GM12891 (cell line): ENCODE measurements around the gene C4orf54.

Experiments
- PAX5 ChIP-seq: IDR thresholded peaks from 2 replicates; pipeline ENCODE4 v1.6.1; 2011; ENCODE audit warnings: low read length, moderate library complexity, mild to moderate bottlenecking; ENCODE audit not compliant: insufficient read depth, severe bottlenecking
- POLR2A ChIP-seq: IDR thresholded peaks from 2 replicates; pipeline ENCODE4 v1.6.1; 2011; ENCODE audit warnings: low read depth, low read length, control low read depth
- POLR2AphosphoS5 ChIP-seq: IDR thresholded peaks from 2 replicates; pipeline ENCODE4 v1.6.1; 2011; ENCODE audit warnings: low read depth, low read length, control low read depth
- POU2F2 ChIP-seq: IDR thresholded peaks from 2 replicates; pipeline ENCODE4 v1.6.1; 2011; ENCODE audit warnings: low read depth, mild to moderate bottlenecking, control low read depth, low read length, moderate library complexity
- SPI1 ChIP-seq: IDR thresholded peaks from 2 replicates; pipeline ENCODE4 v1.6.1; 2011; ENCODE audit warnings: low read depth, low read length, control low read depth
- TAF1 ChIP-seq: IDR thresholded peaks from 2 replicates; pipeline ENCODE4 v1.6.1; 2011; ENCODE audit warnings: low read depth, low read length, control low read depth

DNA sequence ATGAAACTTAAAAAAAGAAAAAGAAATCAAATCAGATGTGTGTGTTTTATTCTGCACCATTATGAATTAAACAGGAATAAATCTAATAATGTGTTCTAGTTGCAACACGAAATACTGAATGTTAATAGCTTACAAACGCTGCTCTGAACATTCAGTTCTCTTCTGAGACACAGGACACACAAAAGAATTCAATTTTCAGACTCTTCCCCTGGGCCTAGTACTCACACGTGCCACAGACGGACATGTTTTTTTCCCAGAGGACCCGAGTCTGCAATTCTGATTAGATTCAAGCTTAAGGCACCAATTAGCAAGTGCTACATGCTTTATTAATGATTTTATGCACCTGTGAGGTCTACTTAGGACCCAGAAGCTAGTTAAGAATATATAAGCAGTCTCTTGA is 20.5 kb downstream of the C4orf54 start:
- no peak for TF ChIP-seq POLR2AphosphoS5
- no peak for TF ChIP-seq POLR2A
- no peak for TF ChIP-seq TAF1
- TF ChIP-seq PAX5: no peak
- TF ChIP-seq POU2F2: no peak
- no peak for TF ChIP-seq SPI1
